HL-60 (cell line): Measurements from ENCODE around the gene SERPINB5.
"Not testable (repeated sequence)": the region's sequence is repeated elsewhere in the genome, so short reads cannot be mapped to it uniquely, and the experiment has no call there.

Source experiments
- DNase-seq, 2 experiments: peaks; one replicate each; pipeline ENCODE4 v3.0.0-alpha.2; 2010 to 2020; ENCODE audit warnings: low read depth in 1 of 2, low spot score in 1 of 2
- H3K27ac ChIP-seq: fragments of 250-450 bp; sonication (Bioruptor Pico); replicated peaks from 2 replicates; pipeline ENCODE4 v1.5.1; 2020; ENCODE audit warnings: mild to moderate bottlenecking, moderate library complexity
- H3K27me3 ChIP-seq: fragments of 250-450 bp; sonication (Bioruptor Pico); 2 replicates; pipeline ENCODE4 v1.5.1; 2021; ENCODE audit warnings: mild to moderate bottlenecking, moderate library complexity; ENCODE audit not compliant: insufficient read depth, poor library complexity, severe bottlenecking
- H3K4me3 ChIP-seq: replicated peaks from 2 replicates; pipeline ENCODE4 v1.5.1; 2011; ENCODE audit warnings: mild to moderate bottlenecking, control low read depth, low read length; ENCODE audit not compliant: insufficient read depth
- GABPA ChIP-seq: IDR thresholded peaks from 2 replicates; pipeline ENCODE4 v1.6.1; 2012; ENCODE audit warnings: low read depth
- POLR2AphosphoS5 ChIP-seq: IDR thresholded peaks from 2 replicates; pipeline ENCODE4 v1.6.1; 2012; ENCODE audit warnings: low read depth
- SPI1 ChIP-seq: IDR thresholded peaks from 2 replicates; pipeline ENCODE4 v1.6.1; 2012; ENCODE audit warnings: low read depth, mild to moderate bottlenecking, borderline replicate concordance
- TF ChIP-seq, protein P1 (sequence below): IDR thresholded peaks from one replicate; pipeline ENCODE4 v1.5.1; 2011; ENCODE audit warnings: low read length, control low read depth, inconsistent platforms; ENCODE audit not compliant: insufficient read depth
- TF ChIP-seq, protein P2 (sequence below): IDR thresholded peaks from 2 replicates; pipeline ENCODE4 v1.6.1; 2012; ENCODE audit warnings: low read depth; ENCODE audit not compliant: insufficient replicate concordance

SERPINB5 gene

DNA sequence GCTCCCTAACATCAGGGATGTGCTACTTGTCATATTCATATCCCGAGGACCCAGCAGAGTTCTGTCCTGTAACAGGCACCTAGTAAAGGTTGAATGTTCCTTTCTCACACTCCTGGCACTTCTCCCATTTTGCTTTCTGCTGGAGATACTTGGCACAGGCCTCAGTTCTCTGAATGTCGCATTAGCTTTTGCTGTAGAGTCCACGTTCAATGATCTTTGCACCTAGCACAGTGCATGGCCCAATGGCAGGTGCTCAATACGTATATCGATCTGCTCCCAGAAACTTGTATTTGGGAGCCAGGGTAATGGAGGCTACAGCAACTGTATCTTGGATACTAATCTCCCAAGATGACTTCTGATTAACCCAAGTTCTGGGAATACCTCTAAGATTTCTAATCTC is 29.7 kb upstream of the SERPINB5 start:
- TF ChIP-seq, protein P1, sequence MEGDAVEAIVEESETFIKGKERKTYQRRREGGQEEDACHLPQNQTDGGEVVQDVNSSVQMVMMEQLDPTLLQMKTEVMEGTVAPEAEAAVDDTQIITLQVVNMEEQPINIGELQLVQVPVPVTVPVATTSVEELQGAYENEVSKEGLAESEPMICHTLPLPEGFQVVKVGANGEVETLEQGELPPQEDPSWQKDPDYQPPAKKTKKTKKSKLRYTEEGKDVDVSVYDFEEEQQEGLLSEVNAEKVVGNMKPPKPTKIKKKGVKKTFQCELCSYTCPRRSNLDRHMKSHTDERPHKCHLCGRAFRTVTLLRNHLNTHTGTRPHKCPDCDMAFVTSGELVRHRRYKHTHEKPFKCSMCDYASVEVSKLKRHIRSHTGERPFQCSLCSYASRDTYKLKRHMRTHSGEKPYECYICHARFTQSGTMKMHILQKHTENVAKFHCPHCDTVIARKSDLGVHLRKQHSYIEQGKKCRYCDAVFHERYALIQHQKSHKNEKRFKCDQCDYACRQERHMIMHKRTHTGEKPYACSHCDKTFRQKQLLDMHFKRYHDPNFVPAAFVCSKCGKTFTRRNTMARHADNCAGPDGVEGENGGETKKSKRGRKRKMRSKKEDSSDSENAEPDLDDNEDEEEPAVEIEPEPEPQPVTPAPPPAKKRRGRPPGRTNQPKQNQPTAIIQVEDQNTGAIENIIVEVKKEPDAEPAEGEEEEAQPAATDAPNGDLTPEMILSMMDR, result no peak
- TF ChIP-seq GABPA, result no peak
- TF ChIP-seq POLR2AphosphoS5, result no peak
- TF ChIP-seq SPI1, result no peak
- TF ChIP-seq, protein P2, sequence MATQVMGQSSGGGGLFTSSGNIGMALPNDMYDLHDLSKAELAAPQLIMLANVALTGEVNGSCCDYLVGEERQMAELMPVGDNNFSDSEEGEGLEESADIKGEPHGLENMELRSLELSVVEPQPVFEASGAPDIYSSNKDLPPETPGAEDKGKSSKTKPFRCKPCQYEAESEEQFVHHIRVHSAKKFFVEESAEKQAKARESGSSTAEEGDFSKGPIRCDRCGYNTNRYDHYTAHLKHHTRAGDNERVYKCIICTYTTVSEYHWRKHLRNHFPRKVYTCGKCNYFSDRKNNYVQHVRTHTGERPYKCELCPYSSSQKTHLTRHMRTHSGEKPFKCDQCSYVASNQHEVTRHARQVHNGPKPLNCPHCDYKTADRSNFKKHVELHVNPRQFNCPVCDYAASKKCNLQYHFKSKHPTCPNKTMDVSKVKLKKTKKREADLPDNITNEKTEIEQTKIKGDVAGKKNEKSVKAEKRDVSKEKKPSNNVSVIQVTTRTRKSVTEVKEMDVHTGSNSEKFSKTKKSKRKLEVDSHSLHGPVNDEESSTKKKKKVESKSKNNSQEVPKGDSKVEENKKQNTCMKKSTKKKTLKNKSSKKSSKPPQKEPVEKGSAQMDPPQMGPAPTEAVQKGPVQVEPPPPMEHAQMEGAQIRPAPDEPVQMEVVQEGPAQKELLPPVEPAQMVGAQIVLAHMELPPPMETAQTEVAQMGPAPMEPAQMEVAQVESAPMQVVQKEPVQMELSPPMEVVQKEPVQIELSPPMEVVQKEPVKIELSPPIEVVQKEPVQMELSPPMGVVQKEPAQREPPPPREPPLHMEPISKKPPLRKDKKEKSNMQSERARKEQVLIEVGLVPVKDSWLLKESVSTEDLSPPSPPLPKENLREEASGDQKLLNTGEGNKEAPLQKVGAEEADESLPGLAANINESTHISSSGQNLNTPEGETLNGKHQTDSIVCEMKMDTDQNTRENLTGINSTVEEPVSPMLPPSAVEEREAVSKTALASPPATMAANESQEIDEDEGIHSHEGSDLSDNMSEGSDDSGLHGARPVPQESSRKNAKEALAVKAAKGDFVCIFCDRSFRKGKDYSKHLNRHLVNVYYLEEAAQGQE, result no peak
- Histone ChIP-seq H3K27me3 (no peaks in the 10 kb centered on the region), H3K4me3 (no peak overlapping the region), H3K27ac (no peak overlapping the region)
- DNase-seq, result no peak

DNA sequence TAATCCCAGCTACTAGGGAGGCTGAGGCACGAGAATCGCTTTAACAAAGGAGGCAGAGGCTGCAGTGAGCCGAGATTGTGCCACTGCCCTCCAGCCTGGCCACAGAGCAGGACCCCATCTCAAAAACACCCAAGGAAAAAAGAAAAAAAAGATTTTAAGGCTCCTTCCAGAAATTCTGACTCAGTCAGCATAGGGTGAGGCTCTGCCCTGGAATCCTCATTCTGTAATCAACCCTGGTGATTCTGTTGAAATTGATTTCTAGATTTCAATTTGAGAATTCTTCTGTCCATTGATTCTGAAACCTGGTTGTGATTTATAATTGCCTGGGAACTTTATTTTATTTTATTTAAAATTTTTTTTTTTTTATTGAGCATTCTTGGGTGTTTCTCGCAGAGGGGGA is 27.3 kb upstream of the SERPINB5 start:
- TF ChIP-seq POLR2AphosphoS5 (no peak), GABPA (no peak), SPI1 (no peak)
- TF ChIP-seq, protein P1, result no peak
- TF ChIP-seq, protein P2, result no peak
- no peaks in the 10 kb centered on the region for H3K27me3 ChIP-seq
- H3K27ac ChIP-seq, result no peak overlapping the region
- DNase-seq, result no peak
- no peak overlapping the region for H3K4me3 ChIP-seq

DNA sequence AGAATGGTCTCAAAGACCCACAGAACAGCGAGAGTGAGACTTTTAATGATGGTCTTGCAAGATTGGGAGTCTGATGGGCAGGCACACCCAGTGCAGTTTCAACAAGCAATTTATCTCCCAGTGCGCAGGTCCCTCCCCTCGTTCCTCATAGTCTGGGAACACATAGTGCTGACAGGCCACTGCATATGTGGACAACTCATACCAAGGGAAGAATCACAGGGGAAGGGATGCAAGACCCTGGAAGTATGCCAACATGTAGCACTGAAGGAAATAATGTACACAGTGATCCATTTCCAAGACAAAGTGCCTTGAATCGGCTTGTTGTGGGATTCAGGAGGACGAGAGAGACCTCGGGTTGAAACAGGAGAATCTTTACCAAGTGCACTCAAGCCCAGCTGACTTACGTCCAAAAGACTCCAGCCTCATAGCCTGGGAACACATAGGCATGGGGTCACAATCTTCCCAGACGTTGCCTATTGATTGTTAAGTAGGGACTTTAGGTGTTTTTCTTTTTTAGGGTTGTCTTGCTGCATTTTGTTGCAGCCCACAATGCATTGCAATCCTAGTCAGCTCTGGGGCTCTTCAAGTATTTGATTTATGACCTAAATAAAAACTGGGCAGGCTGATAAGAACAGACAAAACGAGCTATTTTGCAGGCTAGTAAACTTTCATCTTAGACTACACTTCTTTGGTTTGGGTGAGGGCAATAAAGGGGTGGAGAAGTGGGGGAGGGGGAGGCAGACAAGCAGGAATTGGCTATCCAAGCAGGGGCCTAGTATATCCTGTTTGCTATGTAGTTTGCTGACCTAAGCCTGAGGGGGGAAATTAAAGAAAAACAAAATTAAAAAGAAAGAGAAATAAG is 24.7 kb upstream of the SERPINB5 start:
- Histone ChIP-seq H3K27ac (no peak overlapping the region), H3K27me3 (no peaks in the 10 kb centered on the region), H3K4me3 (no peak overlapping the region)
- TF ChIP-seq, protein P2, result no peak
- no peak for DNase-seq

DNA sequence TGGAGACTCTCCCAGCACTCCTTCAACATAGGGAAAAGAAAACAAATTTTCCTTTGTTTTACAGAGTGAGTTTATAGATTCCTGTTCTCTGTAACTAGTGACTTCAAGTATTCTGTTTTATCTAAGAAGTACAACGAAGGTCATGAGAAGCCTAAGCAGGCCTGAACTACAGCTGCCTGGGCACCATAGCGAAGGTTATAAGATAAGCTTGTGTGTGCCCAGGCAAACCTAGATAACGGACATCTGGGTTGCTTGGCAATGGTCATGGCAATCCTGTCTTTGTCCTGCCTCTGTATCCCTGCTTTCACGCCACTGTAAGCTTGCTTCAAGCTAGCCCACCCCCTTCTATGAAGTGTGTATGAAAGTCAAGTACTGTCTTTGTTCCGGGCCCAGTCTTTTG is 24.0 kb upstream of the SERPINB5 start:
- not testable (repeated sequence) for H3K27ac ChIP-seq, H3K4me3 ChIP-seq, DNase-seq, H3K27me3 ChIP-seq
